K562 (cell line): ENCODE results near the gene RUFY2. TPM values are rescaled to one million over a fixed set of nuclear protein-coding genes. Genes with fewer than 3 reads are reported as not detected.

Experiments
- ATAC-seq: fragments of 200-7000 bp; cut with Tn5 transposase; 3 replicates; pipeline ENCODE4 v1.9.1; 2020; ENCODE audit warnings: moderate library complexity
- BruUV-seq: library from RNA; stranded (reverse); fragments of 400-500 nt; replicated peaks from 2 replicates; lab custom pipeline; 2021; lab: Mats Ljungman, UMichigan
- CTCF ChIA-PET: fragments of 300-600 bp; formaldehyde crosslinking; extraction: SDS; loops from one replicate; lab custom pipeline; 2021; ENCODE audit warnings: low intra/inter-chr PET ratio; lab: Yijun Ruan, JAX
- POLR2A ChIA-PET: fragments of 300-600, 350-650 bp; sonication (Branson Sonifier 250); formaldehyde crosslinking; extraction: SDS; loops from one replicate; lab custom pipeline; 2021; ENCODE audit warnings: antibody characterized with exemption, inconsistent platforms; lab: Yijun Ruan, JAX
- DNase-seq, 4 experiments: peaks; one replicate each; pipeline versions ENCODE4 v3.0.0 to v3.0.0-alpha.2; 2011 to 2018; ENCODE audit warnings: low spot score in 3 of 4, mixed read lengths in 3 of 4; ENCODE audit errors: extremely low read depth in 1 of 4
- FAIRE-seq: peaks from 2 replicates; lab custom pipeline; 2011; peaks lifted over from hg19 to GRCh38; lab: Jason Lieb, UNC
- H2AFZ ChIP-seq: 2 replicates; pipeline ENCODE4 v1.6.0; 2011; ENCODE audit warnings: low read depth, low read length, control low read depth, inconsistent platforms
- H3K27ac ChIP-seq: fragments of 200-600 bp; 3 replicates; pipeline ENCODE4 v1.8.0; 2011; ENCODE audit warnings: low read depth, mild to moderate bottlenecking, control low read depth, inconsistent platforms, low read length, moderate library complexity, mixed read lengths; ENCODE audit errors: extremely low read depth
- H3K27me3 ChIP-seq, 2 experiments: fragments of 300-600 bp in 1 of 2; 2 replicates in 1 of 2; 3 replicates in 1 of 2; pipeline versions ENCODE4 v1.6.0 to v1.8.0; 2011; ENCODE audit warnings: inconsistent platforms in 2 of 2, low read length in 2 of 2, mild to moderate bottlenecking in 1 of 2, mixed read lengths in 1 of 2, moderate library complexity in 1 of 2; ENCODE audit not compliant: control insufficient read depth in 2 of 2, insufficient read depth in 2 of 2
- H3K36me3 ChIP-seq: fragments of 300-600 bp; 3 replicates; pipeline ENCODE4 v1.8.0; 2011; ENCODE audit warnings: mild to moderate bottlenecking, low read length, inconsistent platforms; ENCODE audit not compliant: control insufficient read depth, insufficient read depth
- H3K4me1 ChIP-seq, 2 experiments: fragments of 200-600 bp in 1 of 2; replicated peaks in 1 of 2; 2 replicates in 1 of 2; 3 replicates in 1 of 2; pipeline versions ENCODE4 v1.5.1 to v1.8.0; 2011; ENCODE audit warnings: inconsistent platforms in 2 of 2, low read length in 2 of 2, mild to moderate bottlenecking in 1 of 2, mixed read lengths in 1 of 2, moderate library complexity in 1 of 2; ENCODE audit not compliant: control insufficient read depth in 2 of 2, insufficient read depth in 2 of 2
- H3K4me2 ChIP-seq: 2 replicates; pipeline ENCODE4 v1.6.1; 2011; ENCODE audit warnings: low read length, control low read depth, inconsistent platforms, mixed read lengths; ENCODE audit not compliant: insufficient read depth
- H3K4me3 ChIP-seq: fragments of 200-600 bp; sonication (generic), shearing (Covaris generic); 2 replicates; pipeline ENCODE4 v1.5.1; 2016; ENCODE audit warnings: control low read depth, inconsistent platforms
- H3K79me2 ChIP-seq: fragments of 200-600 bp; 3 replicates; pipeline ENCODE4 v1.8.0; 2011; ENCODE audit warnings: low read length, inconsistent platforms; ENCODE audit not compliant: control insufficient read depth, insufficient read depth
- H3K9ac ChIP-seq, 2 experiments: 2 replicates each; pipeline versions ENCODE4 v1.6.0 to v1.6.1; 2011; ENCODE audit warnings: low read depth in 2 of 2, low read length in 2 of 2, control low read depth in 1 of 2, inconsistent platforms in 1 of 2, mild to moderate bottlenecking in 1 of 2, mixed read lengths in 1 of 2; ENCODE audit not compliant: insufficient read depth in 1 of 2
- H3K9me1 ChIP-seq: one replicate; pipeline ENCODE4 v1.6.0; 2011; ENCODE audit warnings: inconsistent platforms, mild to moderate bottlenecking, low read length, moderate library complexity; ENCODE audit not compliant: control insufficient read depth, insufficient read depth
- H3K9me3 ChIP-seq: replicated peaks from 2 replicates; pipeline ENCODE4 v1.5.1; 2011; ENCODE audit warnings: low read depth, low read length, inconsistent platforms; ENCODE audit not compliant: control insufficient read depth, insufficient read depth
- H4K20me1 ChIP-seq: replicated peaks from 2 replicates; pipeline ENCODE4 v1.6.1; 2011; ENCODE audit warnings: low read length, inconsistent platforms, mixed read lengths; ENCODE audit not compliant: control insufficient read depth, insufficient read depth
- EP400 ChIP-seq: fragments of 450-650 bp; IDR thresholded peaks from 2 replicates; pipeline ENCODE4 v1.6.1; 2017; ENCODE audit warnings: antibody characterized with exemption, mild to moderate bottlenecking, moderate library complexity
- ESRRB ChIP-seq: fragments of 250-450 bp; sonication (Bioruptor Pico); IDR thresholded peaks from 2 replicates; pipeline ENCODE4 v1.5.0; 2020; ENCODE audit warnings: mild to moderate bottlenecking, moderate library complexity, borderline replicate concordance
- HNRNPL ChIP-seq: fragments of 200-400 bp; formaldehyde crosslinking; IDR thresholded peaks from 2 replicates; pipeline ENCODE4 v1.6.1; 2017; ENCODE audit warnings: low read depth, mild to moderate bottlenecking, low read length
- LARP7 ChIP-seq: fragments of 450-650 bp; IDR thresholded peaks from 2 replicates; pipeline ENCODE4 v1.6.1; 2016
- MTA2 ChIP-seq: fragments of 450-650 bp; IDR thresholded peaks from 2 replicates; pipeline ENCODE4 v1.6.1; 2016; ENCODE audit warnings: low read depth
- MYNN ChIP-seq, 2 experiments: sonication (generic); formaldehyde crosslinking in 1 of 2; IDR thresholded peaks; 2 replicates each; pipeline versions ENCODE4 v1.5.0 to v1.6.1; 2016 to 2020; ENCODE audit warnings: antibody characterized with exemption in 1 of 2, missing genetic modification reagents in 1 of 2
- POLR2G ChIP-seq: fragments of 200-400 bp; formaldehyde crosslinking; IDR thresholded peaks from 2 replicates; pipeline ENCODE4 v1.6.1; 2017; ENCODE audit warnings: low read depth, mild to moderate bottlenecking, antibody characterized with exemption, low read length, moderate library complexity
- RAD51 ChIP-seq: fragments of 450-650 bp; IDR thresholded peaks from 2 replicates; pipeline ENCODE4 v1.7.1; 2016; ENCODE audit warnings: low read depth, mild to moderate bottlenecking, borderline replicate concordance
- SMARCA5 ChIP-seq: fragments of 450-650 bp; IDR thresholded peaks from 2 replicates; pipeline ENCODE4 v1.6.1; 2016
- SNIP1 ChIP-seq: fragments of 450-650 bp; IDR thresholded peaks from 2 replicates; pipeline ENCODE4 v1.7.1; 2017; ENCODE audit warnings: low read depth, mild to moderate bottlenecking
- TCF7 ChIP-seq: sonication (generic); IDR thresholded peaks from 2 replicates; pipeline ENCODE4 v1.6.1; 2016; ENCODE audit warnings: antibody characterized with exemption, borderline replicate concordance
- TRIM24 ChIP-seq, 2 experiments: fragments of 450-650 bp; IDR thresholded peaks; 2 replicates each; pipeline ENCODE4 v1.6.1; 2016
- TRIM25 ChIP-seq: fragments of 450-650 bp; IDR thresholded peaks from 2 replicates; pipeline ENCODE4 v1.7.0; 2016; ENCODE audit warnings: borderline replicate concordance
- TSHZ1 ChIP-seq: fragments of 250-450 bp; sonication (Bioruptor Pico); IDR thresholded peaks from 2 replicates; pipeline ENCODE4 v1.4.0; 2020; ENCODE audit warnings: mild to moderate bottlenecking, moderate library complexity
- WGBS: fragments of 100-300 bp; shearing (Covaris generic); methylation state at CpG from one replicate; pipeline ENCODE4 v1.1.6; 2016; ENCODE audit warnings: low coverage, mixed read lengths; ENCODE audit not compliant: insufficient coverage; ENCODE audit errors: missing lambda C conversion rate; 5-methylcytosine and 5-hydroxymethylcytosine counted together
- in situ Hi-C: fragments of 300-500 bp; cut with MboI; formaldehyde crosslinking; loops from 4 replicates; pipeline ENCODE4 v1.15.0; 2018; ENCODE audit warnings: inconsistent platforms, mixed read lengths
- intact Hi-C: fragments of 100-400 bp; cut with micrococcal nuclease; formaldehyde crosslinking; loops from 2 replicates; pipeline ENCODE4 v1.14.2; 2022
- polyA plus RNA-seq, 8 experiments: library from polyadenylated mRNA; depleted of rRNA in 4 of 8; stranded (reverse) in 5 of 8; unstranded in 3 of 8; fragments of >200 nt; fragmentation: Nextera tagmentation in 2 of 8; fragmentation: Illumina TruSeq in 1 of 8; extraction: Ambion mirVana in 2 of 8; extraction: Trizol in 1 of 8; gene quantifications; 2 replicates each; pipeline versions ENCODE4 v1.2.1 to v1.2.3, GENCODE V29; 2011 to 2014; ENCODE audit warnings: inconsistent platforms in 1 of 8, missing spikeins in 1 of 8
- total RNA-seq, 7 experiments: library from RNA; depleted of rRNA in 6 of 7; stranded (reverse); fragments of >200 nt in 6 of 7; fragmentation: Illumina TruSeq in 2 of 7; extraction: Trizol in 2 of 7; gene quantifications; 2 replicates each; pipeline versions ENCODE4 v1.2.1 to v1.2.3, GENCODE V29; 2011 to 2021; ENCODE audit warnings: low replicate concordance in 1 of 7

Gene RUFY2
- total and polyA plus RNA-seq, 9 of the 15 experiments (the other 6 are each of a cell fraction or from before 2014, with no cell fraction given), result 3.7 to 20.1 (median 12.6) TPM

GRCh38 chr10:68442971-68443370, 35.9 kb upstream of the RUFY2 start:
- Histone ChIP-seq H2AFZ (no peak overlapping the region), H3K27me3 (no peaks in the 10 kb centered on the region), H3K4me2 (no peak overlapping the region), H3K27ac (no peak overlapping the region), H3K4me3 (no peak overlapping the region), H3K4me1 (no peaks in the 10 kb centered on the region), H3K9me1 (no peaks in the 10 kb centered on the region), H3K36me3 (peaks cover 72% of the 10 kb centered on the region), H4K20me1 (no peaks in the 10 kb centered on the region), H3K9me3 (no peaks in the 10 kb centered on the region), H3K9ac (no peak overlapping the region), H3K79me2 (no peaks in the 10 kb centered on the region)
- intact Hi-C loops, result no loop called here
- 95% methylated on average over 2 of the region's 2 CpGs for WGBS
- FAIRE-seq, result no peak
- in situ Hi-C loops, result no loop called here
- ChIA-PET CTCF (no interaction called here), POLR2A (interaction anchor here (0.6 kb wide), 1 partner anchor 1067 kb away, joined by 3 read pairs; no protein-coding TSS in a partner anchor)
- ATAC-seq, result no peak
- BruUV-seq, result no TSS peak
- no peak for DNase-seq
- TF ChIP-seq POLR2G (no peak), TCF7 (no peak), TSHZ1 (CRISPR knock-in tag) (no peak), TRIM25 (no peak), LARP7 (no peak), HNRNPL (no peak), SNIP1 (no peak), MTA2 (no peak), MYNN (IDR thresholded peaks at IDR 0.05) (no peak), MYNN (CRISPR knock-in tag; IDR thresholded peaks at IDR 0.05) (no peak), TRIM24 (IDR thresholded peaks at IDR 0.05) (no peak), RAD51 (no peak), EP400 (no peak), ESRRB (CRISPR knock-in tag) (no peak), SMARCA5 (no peak)
